ENCODE results near the gene C17orf50. TPM values are rescaled to one million over a fixed set of nuclear protein-coding genes. Genes with fewer than 3 reads are reported as not detected.
"Not testable (repeated sequence)": the region's sequence is repeated elsewhere in the genome, so short reads cannot be mapped to it uniquely, and the experiment has no call there.

Gene C17orf50
- total RNA-seq, 2 experiments from 2014 or later = not detected

DNA sequence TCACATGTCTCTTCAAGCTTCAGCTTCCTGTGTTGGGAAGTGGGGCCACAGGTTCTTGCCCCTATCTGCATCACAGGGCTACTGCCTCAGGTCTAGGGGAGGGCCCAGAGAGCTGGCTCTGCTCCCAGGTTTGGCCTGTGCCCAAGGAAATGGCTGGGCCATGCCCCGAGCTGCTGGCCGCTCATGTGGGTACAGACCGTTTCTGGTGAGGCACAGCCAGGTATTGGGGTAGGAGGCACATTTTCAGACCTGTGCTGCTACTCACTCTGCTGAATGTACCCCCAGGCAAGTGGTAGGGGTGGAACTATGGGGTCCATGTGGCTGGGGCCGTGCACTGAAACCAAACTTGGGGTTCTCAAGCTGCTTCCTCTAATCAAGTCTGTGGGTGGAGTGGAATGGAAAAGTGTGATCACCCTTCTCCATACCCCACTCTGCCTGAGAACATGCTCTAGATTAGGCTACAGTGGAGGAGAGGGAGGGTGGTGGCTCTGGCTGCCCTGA, 12.3 kb upstream of the C17orf50 start:
- CTCF ChIA-PET = interaction anchor here (0.6 to 3.1 kb wide), 15 partner anchors 8 to 578 kb away, joined by 3 to 20 read pairs (median 4); partner anchors contain the start of genes C17orf50 and RASL10B
- POLR2A ChIA-PET = no interaction called here

DNA sequence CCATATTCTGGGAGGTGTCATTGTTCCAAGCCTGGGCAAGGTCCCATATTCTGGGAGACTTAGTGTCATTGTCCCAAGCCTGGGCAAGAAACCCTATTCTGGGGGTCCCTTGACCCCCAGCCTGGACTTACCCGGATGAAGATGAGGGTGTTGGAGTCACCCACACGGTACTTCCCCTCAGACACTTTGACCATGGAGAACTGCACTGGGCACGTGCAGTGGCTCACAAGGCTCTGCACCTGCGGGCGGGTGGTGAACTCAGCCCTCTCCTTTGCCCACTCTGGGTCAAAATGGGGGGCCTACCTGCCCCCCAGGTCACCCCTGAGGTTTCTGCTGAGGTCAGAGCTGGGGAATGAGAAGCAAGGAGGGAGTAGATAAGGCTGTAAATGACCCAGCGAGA, 11.7 kb upstream of the C17orf50 start:
- ChIA-PET POLR2A (no interaction called here), CTCF (interaction anchor here (0.7 to 3.1 kb wide), 5 partner anchors 11 to 579 kb away, joined by 3 to 14 read pairs (median 4); no protein-coding TSS in a partner anchor)

DNA sequence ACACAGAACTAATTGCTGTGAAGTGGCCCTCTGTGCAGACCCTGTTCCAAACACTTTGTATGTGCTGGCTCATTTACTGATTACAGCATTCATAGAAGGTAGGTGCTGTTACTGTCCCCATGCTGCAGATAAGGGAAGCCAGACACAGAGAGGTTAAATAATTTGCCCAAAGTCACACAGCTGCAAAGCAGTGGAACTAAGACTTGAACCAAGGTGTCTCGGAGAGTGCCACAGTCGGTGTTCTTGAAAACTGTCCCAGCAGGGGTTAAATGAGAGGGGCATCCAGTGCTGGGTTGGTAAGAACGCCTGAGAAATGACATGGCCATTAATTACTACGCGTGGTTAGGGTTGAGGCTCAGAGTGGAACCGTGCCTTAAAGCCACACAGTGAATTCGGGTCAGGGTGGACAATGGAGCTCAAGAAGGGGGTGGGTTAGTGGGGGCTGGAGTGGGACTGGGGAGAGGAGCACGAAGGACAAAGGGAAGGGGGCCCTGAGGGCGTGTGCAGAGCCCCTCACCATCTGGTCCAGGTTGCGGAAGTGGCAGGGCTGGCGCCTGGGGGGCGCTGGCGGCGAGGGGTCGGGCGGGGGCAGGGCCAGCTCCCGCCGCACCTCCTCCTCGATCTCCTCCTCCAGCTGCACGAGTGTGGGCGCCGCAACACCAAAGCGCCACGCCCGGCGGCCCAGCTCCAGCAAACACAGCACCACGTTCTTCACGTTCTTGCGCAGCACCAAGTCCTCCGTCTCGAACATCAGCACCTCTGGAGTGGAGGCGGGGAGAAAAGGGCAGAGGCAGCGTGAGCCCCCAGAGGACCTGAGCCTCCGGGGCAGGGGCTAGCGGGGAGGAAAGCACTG, 10.9 kb upstream of the C17orf50 start:
- ChIA-PET CTCF (interaction anchor here (1.2 to 3.1 kb wide), 6 partner anchors 10 to 82 kb away, joined by 3 to 14 read pairs (median 4); no protein-coding TSS in a partner anchor), POLR2A (no interaction called here)

DNA sequence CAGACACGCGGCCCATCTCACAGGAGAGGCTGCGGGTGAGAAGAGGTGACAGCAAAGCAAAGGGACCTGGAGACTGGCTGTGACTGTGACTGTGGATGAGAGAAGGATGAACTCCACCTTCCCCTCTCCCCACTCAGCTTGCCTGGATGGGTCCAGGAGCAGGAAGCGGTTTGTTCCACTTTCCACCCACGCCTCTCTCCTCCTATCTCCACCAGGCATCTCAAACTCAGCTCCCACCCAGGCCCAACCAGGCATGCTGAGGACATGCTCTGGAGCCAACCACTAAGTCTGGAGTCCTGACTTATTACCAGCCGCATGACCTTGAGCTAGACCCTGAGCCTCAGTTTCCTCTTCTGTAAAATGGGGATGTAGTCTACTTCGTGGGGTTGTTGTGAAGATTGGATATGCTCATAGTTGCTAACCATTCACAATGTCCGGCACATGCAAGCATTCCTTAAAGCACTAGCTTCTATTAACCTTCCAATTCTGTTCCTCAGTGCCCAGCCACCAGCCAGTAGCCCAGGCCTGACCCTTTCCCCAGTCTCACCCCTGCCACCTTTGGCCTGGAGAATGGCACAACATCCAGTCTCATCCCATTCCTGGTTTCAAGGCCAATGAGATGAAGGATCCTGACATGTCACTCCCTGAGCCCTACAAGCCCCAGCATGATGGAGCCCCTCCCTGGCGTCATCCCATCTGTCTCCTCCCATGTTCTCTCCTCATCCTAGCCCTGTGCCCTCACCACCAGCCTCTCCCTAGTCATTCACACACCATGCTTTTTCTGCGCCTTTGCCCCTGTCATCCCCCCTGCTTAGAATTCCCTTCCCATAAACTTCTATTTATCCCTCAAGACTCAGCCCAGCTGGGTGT, 9.9 kb upstream of the C17orf50 start:
- POLR2A ChIA-PET = no interaction called here
- CTCF ChIA-PET = interaction anchor here (1.2 to 1.3 kb wide), 2 partner anchors 13 to 58 kb away, joined by 3 read pairs; no protein-coding TSS in a partner anchor

DNA sequence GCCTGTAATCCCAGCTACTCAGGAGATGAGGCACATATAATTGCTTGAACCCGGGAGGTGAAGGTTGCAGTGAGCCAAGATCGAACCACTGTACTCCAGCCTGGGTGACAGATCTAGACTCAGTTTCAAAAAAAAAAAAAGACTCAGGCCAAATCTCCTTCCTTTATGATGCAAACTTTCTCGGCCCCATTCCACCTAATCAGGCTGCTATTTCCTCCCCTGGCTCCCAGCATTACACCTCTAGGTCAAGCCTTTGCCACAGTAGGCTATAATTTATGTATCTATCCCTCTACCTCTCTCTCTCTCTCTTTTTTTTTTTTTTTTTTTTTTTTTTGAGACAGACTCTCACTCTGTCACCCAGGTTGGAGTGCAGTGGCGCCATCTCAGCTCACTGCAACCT, 9.1 kb upstream of the C17orf50 start:
- CTCF ChIA-PET, POLR2A ChIA-PET: not testable (repeated sequence)

DNA sequence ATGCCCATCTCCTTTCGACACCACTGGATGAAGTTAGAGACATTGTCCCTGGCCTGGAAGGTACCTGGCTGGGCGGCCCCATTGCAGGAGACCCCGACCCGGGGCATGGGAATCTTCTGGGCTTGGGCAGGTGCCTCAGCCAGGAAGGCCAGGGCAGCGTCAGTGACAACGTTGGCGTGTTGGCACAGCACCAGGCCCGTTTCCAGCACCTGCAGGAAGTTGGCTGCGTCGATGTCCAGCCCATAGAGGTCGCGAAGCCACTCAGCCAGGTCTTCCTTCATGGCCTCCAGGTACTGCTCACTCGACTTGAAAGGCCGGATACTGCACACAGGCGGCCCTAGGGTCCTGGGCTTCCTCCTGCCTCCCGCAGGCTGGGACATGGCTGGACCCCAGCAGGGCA, 8.2 kb upstream of the C17orf50 start:
- ChIA-PET POLR2A (no interaction called here), CTCF (no interaction called here)

DNA sequence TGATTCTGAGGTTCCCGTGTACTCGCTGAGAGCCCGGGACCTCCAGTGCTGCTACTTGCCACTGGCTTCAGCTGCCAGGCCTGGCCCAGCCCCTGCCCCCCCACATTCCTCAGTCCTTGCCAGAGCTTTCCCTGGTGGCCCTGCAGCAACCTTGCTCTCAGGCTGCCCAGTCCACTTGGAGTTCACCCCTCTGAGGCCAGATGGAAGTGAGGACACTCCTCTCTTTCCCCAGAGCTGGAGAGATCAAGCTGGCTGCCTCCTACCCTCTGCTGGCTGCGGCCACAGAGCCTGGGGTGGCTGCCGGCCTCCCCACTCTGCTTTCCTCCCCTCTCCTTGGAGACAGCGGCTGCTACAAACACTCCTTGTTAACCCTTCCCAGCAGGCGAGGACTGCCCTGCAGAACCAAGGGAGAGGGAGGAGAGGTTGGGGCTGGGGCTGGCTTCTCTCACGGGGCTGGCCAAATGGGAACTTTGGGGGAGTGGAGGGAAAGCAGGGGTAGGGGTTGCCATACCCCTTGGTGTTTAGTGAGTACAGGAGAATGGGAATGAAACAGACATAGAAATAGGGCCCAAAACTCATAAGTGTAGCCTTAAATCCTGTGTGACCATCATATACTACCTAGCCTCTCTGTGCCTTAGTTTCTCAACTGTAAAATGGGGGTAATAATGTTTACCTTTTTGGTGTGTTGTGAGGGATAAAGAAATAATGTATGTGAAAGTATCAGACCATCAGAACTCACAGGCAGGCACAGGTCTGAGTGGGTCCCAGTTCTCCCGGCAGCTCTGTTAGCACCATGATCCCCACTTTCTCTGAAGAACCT, 7.5 kb upstream of the C17orf50 start, which contains the start of gene GAS2L2:
GAS2L2 (minus strand) TSS at position 295 of the 820 bp plus-strand sequence. CDS start 389 bp downstream, outside the sequence.
- POLR2A ChIA-PET = no interaction called here
- CTCF ChIA-PET = interaction anchor here (1.9 kb wide), 1 partner anchor 11 kb away, joined by 6 read pairs; no protein-coding TSS in a partner anchor

DNA sequence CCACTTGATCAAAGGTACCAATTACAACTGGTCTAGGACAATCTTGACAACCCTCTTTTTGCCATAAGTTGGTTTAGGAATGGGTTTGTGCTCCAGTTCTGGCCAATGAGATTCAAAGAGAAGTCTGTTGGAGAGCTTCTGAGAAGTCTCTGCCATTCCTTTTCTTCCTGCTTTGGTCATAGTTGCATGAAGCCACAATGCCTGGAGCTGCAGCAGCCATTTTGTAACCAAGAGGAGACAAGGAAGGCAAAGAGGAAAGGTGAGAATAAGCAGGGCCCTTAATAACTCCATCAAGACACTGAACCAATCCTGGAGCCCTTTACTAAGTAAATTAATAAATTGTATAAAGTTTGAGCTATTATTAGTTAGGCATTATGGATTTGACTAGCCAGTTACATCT, 3.4 kb upstream of the C17orf50 start:
- POLR2A ChIA-PET = no interaction called here
- CTCF ChIA-PET = interaction anchor here (0.9 to 1.6 kb wide), 5 partner anchors 9 to 52 kb away, joined by 3 to 4 read pairs (median 3); partner anchors contain the start of genes MMP28 and TAF15

DNA sequence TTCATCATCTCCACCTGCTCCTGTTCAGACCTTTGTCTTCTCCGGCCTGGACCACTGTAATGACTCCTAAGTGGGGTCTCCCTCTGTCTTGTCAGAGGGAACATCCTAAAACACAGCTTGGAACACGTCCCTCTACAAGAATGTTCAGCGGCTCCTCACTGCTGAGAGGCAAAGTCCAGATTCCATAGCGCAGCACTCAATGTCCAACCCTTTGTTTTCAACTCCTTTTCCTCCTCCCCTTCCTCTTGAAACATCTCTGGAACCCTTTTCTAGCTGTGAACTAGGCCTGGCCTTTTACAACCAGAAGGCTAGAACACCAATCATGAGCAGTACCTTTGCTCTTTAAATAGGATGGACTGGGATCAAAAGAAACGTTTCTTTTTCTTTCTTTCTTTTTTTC, 914 bp downstream of the C17orf50 start:
- CTCF ChIA-PET = interaction anchor here (1.8 to 2.5 kb wide), 2 partner anchors 14 to 44 kb away, joined by 5 to 7 read pairs; no protein-coding TSS in a partner anchor
- POLR2A ChIA-PET = no interaction called here

DNA sequence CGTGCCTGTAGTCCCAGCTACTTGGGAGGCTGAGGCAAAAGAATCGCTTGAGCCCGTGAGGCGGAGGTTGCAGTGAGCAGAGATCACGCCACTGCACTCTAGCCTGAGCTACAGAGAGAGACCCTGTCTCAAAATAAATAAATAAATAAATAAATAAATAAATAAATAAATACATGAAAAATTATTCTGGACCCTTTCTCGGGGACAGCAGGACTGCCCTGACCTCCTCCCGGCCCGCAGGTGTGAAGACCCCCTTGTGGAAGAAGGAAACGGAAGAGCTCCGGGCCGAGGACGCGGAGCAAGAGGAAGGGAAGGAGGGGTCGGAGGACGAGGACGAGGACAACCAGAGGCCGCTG, 3.1 kb downstream of the C17orf50 start:
- CTCF ChIA-PET = interaction anchor here (0.6 to 4.9 kb wide), 39 partner anchors 9 to 719 kb away, joined by 3 to 63 read pairs (median 4); partner anchors contain the start of genes AP2B1, MMP28, RASL10B and TAF15
- POLR2A ChIA-PET = interaction anchor here (0.6 to 2.3 kb wide), 3 partner anchors 45 to 185 kb away, joined by 3 to 31 read pairs (median 5); partner anchors contain the start of gene TAF15

DNA sequence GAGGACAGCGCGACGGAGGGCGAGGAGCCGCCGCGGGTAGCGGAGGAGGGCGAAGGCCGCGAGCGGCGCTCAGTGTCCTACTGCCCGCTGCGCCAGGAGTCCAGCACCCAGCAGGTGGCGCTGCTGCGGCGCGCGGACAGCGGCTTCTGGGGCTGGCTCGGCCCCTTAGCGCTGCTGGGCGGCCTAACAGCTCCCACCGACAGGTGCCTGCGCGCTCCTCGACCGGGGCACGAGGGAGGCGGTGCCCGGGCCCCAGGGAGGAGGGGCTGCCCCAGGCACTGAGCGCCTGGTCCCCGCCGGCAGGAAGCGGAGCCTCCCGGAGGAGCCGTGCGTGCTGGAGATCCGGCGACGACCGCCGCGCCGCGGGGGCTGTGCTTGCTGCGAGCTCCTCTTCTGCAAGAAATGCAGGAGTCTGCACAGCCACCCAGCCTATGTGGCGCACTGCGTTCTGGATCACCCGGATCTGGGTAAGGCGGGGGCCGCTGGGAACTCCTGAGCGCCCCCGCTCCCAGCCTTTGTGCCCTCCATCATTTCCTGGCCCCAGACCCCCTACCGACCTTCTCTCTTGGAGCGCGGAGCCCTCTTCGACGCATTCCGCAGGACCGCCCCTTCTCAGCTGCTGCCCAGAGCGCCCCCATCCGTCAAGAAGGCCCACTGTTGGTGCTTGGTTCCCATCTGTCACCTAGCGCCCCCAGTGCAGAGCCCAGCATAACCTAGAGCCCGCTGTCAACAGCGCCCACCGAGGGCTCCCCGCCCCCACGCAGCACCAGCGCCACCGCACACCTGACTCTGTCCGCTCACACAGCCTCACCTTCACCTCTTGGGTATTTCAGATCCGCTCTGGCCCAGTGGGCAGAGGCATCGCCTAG, 3.7 kb downstream of the C17orf50 start:
- POLR2A ChIA-PET = interaction anchor here (0.9 to 2.3 kb wide), 2 partner anchors 45 to 186 kb away, joined by 3 to 31 read pairs; partner anchors contain the start of gene TAF15
- CTCF ChIA-PET = interaction anchor here (0.6 to 4.9 kb wide), 40 partner anchors 10 to 718 kb away, joined by 3 to 63 read pairs (median 4); partner anchors contain the start of genes AP2B1, CCL5, MMP28 and RASL10B

DNA sequence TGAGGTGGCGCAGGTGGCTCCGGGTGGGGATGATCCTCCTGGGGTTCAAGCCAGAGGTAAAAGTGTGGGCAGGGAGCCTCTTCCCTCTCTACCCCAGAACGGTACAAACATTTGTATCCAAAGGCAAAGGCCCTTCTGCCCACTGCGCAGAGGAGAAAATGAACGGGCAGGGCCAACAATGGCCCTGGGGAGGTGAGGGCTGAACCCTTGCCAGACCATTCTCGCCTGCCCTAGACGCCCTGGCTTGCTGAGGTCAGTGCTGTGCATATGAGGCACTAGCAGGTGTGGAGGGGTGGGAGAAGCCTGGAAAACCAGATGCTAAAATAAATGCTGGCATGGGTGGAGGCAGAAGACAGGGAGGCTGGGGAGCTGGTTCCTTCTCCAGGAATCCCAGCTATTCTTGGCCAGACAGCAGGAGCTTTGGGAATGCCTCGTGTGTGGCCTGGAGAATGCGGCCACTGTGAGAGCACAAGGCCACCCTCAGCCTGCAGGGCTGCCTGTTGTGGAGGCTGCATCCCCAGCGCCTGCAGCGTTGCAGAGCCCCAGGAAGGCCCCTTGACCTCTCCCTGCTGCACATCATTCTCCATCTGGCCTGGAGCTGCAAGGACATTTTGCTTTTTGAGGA, 4.5 kb downstream of the C17orf50 start:
- CTCF ChIA-PET = interaction anchor here (1.0 to 4.9 kb wide), 9 partner anchors 10 to 52 kb away, joined by 4 to 63 read pairs (median 15); partner anchors contain the start of genes MMP28 and TAF15
- POLR2A ChIA-PET = interaction anchor here (0.6 to 2.3 kb wide), 2 partner anchors 44 to 113 kb away, joined by 7 to 31 read pairs; partner anchors contain the start of gene TAF15

DNA sequence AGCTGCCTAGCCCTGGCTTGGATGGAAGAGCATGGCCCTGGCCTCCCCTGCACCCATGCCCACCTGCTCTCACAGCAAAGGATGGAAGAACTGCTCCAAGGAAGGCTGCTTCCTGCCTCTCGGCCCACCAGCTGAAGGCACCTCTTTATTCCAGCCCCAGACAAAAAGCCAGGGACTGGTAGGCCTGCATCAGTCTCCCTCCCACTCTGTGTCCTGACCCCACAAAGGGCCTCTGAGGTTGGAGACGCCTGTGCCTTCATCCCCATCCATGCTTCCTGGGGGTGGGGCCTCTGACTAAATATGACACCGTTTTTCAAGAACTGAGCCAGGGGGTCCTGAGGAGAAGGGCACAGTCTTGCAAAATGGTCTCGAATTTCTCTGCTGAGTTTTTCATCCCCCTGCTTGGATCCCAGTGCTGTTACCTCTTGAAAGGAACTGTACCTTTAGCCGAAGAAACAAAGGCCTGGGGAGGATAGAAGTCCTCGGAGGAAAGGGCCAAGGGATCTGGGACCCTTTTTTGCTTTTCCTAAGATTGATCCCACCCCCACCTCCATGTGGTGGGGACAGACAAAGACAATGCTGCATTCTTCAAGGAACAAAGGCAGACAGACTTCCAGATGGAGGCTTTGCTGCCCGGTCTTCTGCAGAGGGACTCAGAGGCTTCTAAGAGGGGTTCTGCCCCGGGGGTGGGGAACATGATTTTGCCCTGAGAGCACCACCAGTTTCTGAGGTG, 5.2 kb downstream of the C17orf50 start:
- POLR2A ChIA-PET = interaction anchor here (0.6 to 1.1 kb wide), 3 partner anchors 43 to 383 kb away, joined by 4 to 7 read pairs (median 4); partner anchors contain the start of gene TAF15
- CTCF ChIA-PET = interaction anchor here (2.2 to 4.9 kb wide), 4 partner anchors 18 to 43 kb away, joined by 12 to 63 read pairs (median 34); partner anchors contain the start of genes MMP28 and TAF15

DNA sequence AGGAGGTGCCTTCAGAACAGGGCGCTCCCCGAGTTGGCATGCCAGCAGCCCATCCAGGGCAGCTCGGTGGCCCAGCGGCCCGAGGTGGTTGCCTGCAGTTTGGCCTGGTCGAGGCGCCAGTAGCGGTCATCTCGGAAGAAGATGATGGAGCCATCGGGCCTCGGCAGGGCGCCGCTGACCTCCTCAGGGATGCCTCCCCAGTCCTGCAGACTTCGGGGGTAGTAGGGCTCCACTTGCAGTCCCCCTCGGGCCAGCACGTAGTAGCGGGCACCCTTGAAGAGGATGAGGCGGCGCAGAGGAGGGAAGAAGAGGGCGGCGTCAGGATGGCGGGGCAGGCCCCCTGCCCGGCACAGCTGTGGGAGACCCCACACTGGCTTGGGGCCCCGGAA, 5.8 kb downstream of the C17orf50 start:
- POLR2A ChIA-PET = interaction anchor here (0.6 to 1.1 kb wide), 2 partner anchors 42 to 383 kb away, joined by 4 read pairs; partner anchors contain the start of gene TAF15
- CTCF ChIA-PET = interaction anchor here (1.5 to 4.9 kb wide), 5 partner anchors 9 to 42 kb away, joined by 4 to 63 read pairs (median 12); partner anchors contain the start of genes MMP28 and TAF15

DNA sequence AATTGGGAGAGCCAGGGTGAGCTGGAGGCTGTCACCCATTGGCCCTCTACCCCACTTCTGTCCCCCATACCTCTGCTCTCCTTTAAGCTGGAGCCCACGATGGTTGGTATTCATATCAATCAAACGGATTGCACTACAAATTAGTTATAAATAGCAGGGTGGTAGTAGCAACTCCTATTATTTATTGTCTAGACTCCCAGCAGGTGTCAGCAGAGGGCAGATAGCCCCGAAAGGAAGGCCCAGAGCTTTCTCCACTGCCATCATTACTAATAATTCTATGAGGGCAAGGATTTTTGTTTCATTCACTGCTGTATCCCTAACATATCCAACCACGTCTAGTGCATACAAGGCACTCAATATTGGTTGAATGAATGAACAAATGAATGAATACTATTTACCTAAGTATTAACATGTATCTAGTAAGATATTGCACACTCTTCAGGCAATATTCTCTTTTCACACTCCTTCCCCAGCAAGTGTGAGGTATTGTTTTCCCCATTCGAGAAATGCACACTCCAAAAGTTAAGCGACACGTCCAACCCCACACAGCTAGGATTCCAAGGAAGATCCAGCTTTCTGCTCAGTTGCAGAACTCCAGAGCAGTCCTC, 6.3 kb downstream of the C17orf50 start:
- ChIA-PET POLR2A (interaction anchor here (0.6 to 1.1 kb wide), 2 partner anchors 42 to 384 kb away, joined by 4 read pairs; partner anchors contain the start of gene TAF15), CTCF (interaction anchor here (1.5 to 4.9 kb wide), 4 partner anchors 10 to 42 kb away, joined by 4 to 54 read pairs (median 8); partner anchors contain the start of genes MMP28 and TAF15)
